Fibroblast of the conjunctiva (primary cell): Measurements from ENCODE around the gene MIPOL1.
A peak's percentile ranks its signal among the peaks of the same experiment; 100 is the strongest.
"Not testable (repeated sequence)": the region's sequence is repeated elsewhere in the genome, so short reads cannot be mapped to it uniquely, and the experiment has no call there.

ENCODE experiments used
- DNase-seq: peaks from one replicate; pipeline ENCODE4 v3.0.0-alpha.2; 2010; ENCODE audit warnings: low read depth

MIPOL1 gene

GRCh38 chr14:37187840-37188577 is 9.7 kb upstream of the MIPOL1 start:
- not testable (repeated sequence) for DNase-seq

- not testable (repeated sequence) for DNase-seq
Measured at GRCh38 chr14:37189733-37190132, 8.0 kb upstream of the MIPOL1 start.

GRCh38 chr14:37194698-37195097 is 3.0 kb upstream of the MIPOL1 start:
- no peak for DNase-seq

GRCh38 chr14:37195327-37195726 is 2.4 kb upstream of the MIPOL1 start:
- DNase-seq: no peak

DNA sequence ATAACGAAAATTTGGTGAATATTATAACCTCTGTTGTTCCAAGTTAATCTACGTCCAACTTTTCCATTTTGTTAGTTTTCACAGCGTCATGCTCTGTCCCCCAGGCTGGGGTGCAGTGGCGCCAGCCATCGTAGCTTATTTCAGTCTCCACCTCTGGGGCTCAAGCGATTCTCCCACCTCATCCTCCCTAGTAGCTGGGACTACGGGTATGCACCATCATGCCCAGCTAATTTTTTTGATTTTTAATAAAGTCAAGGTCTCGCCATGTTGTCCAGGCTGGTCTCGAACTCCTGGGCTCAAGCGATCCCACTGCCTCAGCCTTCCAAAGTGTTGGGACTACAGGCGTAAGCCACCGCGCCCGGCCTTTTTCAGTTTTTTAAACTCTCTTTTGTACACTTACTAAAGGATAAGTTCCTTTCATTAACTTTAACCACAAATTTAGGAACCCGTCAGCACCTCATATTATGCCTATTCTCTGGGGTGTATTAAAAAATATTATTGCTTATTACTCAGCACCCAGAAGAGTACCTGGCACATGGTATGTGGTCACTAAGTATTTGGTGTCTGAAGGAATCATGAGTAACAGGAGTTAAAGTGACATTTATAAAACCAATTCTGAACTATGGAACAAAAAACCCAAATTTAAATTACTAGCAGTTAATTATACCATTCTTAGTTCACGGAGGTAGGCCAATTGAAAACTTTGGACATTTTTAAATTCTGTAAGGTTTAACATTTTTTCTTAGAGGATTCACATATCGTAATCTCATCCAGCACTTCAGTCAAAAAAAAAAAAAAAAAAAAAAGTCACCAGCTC is 925 bp upstream of the MIPOL1 start:
- DNase-seq: no peak

- DNase-seq: no peak
Measured at GRCh38 chr14:37198273-37198598, 499 bp downstream of the MIPOL1 start.

DNA sequence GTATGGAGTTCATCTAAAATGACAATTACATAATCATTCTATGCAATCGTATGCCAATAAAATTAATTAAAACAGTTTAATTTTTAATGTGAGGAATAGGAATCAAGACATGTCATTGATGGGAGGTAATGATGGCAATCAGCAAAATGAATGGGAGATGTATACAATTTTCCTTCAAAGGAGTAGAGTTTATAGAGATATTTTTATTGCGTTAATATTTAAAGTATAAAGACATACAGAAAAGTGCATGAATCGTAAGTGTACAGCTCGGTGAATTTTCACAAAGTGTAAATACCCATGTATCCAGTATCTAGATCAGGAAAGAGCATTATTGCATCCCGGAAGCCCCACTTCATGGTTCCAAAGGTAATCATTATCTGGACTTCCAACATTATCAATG is 1.2 kb downstream of the MIPOL1 start:
- no peak for DNase-seq

GRCh38 chr14:37201724-37202123 is 4.0 kb downstream of the MIPOL1 start:
- DNase-seq: no peak

DNA sequence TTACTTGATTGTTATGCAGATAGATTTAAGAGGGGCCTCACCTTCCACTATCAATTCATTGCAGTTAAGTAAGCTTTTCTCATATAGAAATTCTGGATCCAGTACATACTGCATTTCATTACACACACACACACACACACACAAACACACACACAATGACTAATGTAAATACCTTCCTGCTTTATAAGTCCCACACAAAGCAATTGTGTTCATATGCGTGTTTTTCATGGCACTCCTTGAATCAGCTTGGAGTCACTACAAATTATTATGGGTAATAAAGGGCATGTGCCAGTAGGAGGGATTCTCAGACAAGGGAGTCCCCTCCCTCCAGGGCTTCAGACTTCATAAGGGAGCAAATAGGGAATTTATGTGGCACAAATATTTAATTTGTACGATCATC is 4.5 kb downstream of the MIPOL1 start:
- DNase-seq: no peak

DNA sequence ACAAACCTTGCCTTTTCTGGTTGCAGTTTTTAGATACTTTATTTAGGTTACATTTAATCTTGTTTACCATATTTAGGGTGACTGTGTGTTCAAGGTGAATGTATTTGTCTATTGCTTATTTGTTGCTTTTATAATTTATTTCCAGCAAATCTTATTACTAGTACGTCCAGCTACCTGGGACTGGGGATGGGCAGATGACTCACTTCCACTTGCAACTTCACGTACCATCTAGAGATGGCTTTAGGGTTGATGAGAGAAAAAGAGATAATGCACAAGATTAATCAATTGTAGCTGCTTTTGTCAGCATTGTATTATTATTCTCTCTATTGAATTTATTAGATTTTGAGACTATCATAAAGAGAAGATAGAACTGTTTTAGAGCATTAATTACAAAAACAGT is 5.1 kb downstream of the MIPOL1 start:
- no peak for DNase-seq

GRCh38 chr14:37203423-37203822 is 5.7 kb downstream of the MIPOL1 start:
- DNase-seq: no peak

DNA sequence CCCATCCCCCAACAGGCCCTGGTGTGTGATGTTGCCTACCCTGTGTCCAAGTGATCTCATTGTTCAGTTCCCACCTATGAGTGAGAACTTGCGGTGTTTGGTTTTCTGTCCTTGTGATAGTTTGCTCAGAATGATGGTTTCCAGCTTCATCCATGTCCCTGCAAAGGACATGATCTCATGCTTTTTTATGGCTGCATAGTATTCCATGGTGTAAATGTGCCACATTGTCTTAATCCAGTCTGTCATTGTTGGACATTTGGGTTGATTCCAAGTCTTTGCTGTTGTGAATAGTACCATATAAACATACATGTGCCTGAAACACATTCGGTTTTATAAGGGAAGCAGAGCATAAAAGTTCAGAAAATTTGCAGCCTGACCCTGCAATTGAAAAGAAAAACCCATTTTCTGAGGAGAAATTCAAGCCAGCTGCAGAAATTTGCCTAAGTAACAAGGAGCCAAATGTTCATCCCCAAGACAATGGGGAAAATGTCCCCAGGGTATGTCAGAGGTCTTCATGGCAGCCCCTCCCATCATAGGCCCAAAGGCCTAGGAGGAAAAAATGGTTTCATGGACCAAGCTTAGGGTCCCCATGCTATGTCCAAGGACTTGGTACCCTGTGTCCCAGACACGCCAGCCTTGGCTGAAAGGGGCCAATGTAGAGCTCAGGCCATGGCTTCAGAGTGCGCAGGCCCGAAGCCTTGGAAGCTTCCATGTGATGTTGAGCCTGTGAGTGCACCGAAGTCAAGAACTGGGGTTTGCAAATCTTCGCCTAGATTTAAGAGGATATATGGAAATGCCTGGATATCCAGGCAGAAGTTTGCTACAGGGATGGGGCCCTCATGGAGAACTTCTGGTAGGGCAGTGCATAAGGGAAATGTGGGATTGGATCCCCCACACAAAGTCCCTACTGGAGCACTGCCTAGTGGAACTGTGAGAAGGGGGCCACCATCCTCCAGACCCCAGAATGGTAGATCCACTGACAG is 8.2 kb downstream of the MIPOL1 start:
- DNase-seq: not testable (repeated sequence)

DNA sequence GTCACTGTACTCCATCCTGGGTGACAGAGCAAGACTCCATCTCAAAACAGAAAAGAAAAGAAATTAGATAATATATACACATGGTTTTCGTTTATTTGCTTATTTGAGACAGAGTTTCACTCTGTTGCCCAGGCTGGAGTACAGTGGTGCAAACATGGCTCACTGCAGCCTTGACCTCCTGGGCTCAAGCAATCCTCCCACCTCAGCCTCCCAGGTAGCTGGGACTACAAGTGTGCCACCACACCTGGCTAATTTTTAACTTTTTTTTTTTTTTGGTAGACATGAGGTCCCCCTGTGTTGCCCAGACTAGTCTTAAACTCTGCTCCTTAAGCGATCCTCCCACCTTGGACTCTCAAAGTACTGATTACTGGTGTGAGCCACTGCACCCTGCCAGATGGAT is 11.9 kb downstream of the MIPOL1 start:
- DNase-seq: not testable (repeated sequence)

GRCh38 chr14:37210448-37210847 is 12.7 kb downstream of the MIPOL1 start:
- no peak for DNase-seq

- no peak for DNase-seq
Measured at GRCh38 chr14:37213016-37213415, 15.3 kb downstream of the MIPOL1 start.

- DNase-seq: no peak
Measured at GRCh38 chr14:37215345-37215744, 17.6 kb downstream of the MIPOL1 start.

DNA sequence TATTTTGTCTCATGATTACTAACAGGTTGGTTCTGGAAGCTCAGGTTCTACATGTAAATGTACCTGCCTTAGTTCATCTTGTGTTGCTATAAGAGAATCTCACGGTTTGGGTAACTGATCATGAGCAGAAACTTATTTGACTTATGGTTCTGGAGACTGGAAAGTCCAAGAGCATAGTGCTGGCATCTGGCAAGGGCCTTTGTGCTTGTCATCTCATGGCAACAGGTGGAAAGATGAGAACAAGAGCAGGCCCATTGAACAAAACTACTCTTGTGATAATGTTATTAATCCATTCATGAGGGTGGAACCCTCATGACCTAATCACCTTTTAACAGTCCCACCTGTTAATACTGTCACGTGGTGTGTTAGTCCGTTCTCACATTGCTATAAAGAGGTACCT is 23.3 kb downstream of the MIPOL1 start:
- DNase-seq: no peak

- no peak for DNase-seq
Measured at GRCh38 chr14:37223947-37224474, 26.3 kb downstream of the MIPOL1 start.

DNA sequence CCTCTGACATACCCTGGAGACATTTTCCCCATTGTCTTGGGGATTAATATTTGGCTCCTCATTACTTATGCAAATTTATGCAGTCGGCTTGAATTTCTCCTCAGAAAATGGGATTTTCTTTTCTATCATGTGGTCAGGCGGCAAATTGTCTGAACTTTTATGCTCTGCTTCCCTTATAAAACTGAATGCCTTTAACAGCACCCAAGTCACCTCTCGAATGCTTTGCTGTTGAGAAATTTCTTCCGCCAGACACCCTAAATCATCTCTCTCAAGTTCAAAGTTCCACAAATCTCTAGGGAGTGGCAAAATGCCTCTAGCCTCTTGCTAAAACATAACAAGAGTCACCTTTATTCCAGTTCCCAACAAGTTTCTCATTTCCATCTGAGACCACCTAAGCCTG is 27.9 kb downstream of the MIPOL1 start:
- DNase-seq: not testable (repeated sequence)

DNA sequence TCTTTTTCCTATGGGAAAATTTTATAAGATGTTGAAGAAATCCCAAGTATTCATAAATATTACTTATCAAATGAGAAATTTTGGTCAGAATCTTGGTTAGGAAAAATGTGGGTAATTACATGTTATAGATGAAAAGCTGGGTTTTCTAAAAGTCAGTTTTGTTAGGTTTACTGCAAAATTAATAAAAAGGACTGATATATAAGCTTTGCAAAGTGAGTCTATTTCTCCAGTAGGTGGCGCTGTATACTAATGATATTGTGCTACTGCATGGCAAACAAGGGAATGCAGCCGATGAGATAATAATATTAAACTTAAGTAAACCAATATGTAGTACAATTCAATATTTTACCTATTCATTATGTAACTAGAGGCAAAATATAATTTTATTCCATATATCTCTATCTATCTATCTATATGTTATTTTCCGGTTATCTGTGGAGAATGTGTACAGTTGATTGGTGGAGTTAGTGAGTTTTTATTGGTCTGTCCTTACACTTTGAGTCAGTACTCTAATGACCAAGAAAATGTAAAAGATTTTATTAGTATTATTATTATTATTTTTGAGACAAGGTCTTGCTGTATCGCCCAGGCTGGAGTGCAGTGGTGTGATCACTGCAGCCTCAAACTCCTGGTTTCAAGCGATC is 32.9 kb downstream of the MIPOL1 start:
- DNase-seq: peak; percentile 54

DNA sequence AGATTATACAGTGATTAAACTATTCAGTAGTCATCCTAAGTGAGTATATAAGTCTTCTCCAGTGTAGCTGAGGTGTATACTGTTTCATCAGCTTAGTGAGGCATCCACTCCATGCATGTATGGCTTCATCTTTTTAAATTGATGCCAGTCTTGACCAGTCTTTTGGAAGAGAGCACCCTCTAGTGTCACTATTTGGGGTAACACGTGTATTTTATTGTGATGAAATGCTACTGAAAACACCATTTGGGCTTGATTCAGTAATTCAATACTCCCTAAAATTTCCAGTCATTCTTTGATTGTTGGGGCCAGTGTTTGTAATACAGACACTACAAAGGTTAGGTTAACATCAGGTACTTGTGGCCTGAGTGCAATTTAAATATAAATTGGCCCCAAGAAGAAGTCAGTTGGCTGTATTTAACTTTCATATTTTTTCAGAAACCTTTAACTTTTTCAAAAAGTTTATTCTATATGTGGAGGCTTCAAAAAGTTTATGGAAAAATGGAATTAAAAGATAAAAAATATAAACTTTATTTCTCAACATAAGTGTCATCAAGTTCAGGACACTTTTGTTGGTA is 35.3 kb downstream of the MIPOL1 start:
- DNase-seq: peak; percentile 66
